Activated T-cell treated with anti-CD3 and anti-CD28 coated beads for 4 hours (primary cell): ENCODE results near the gene PPIP5K1.
"Not testable (repeated sequence)": the region's sequence is repeated elsewhere in the genome, so short reads cannot be mapped to it uniquely, and the experiment has no call there.

Experiments
- DNase-seq: peaks from one replicate; pipeline ENCODE4 v3.0.0-alpha.2; 2020

Gene PPIP5K1

DNA sequence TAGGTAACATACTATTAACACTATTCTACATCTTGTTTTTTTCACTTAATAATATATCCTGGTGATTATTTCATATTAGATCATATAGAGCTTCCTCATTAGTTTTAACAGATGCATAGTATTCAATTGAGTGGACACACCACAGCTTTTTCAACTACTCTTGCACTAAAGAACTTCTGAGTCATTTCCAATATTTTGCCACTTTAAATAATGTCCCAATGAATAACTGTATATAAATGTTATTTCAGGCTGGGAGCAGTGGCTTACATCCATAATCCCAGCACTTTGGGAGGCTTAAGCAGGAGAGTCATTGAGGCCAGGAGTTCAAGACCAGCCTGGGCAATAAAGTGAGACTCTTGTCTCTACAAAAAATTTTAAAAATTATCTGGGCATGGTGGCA, 45.7 kb downstream of the PPIP5K1 start:
- no peak for DNase-seq

DNA sequence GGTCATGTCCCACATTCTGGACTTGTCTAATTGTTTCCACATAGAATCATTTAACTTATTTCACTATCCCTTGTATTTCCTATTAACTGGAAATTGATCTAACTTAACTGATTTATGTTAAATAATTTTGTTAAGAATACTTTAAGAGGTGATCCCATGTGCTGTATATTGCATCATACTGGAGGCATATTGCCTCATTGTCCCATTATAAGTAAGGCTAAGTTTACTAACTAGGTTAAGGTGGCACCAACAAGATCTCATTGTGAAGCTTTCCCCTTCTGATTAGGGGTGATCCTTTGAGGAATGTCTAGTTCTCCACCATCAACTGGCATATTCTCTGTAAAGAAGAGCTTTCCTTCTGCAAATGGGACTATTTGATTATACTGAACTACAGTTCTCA, 48.2 kb downstream of the PPIP5K1 start:
- DNase-seq, result no peak

DNA sequence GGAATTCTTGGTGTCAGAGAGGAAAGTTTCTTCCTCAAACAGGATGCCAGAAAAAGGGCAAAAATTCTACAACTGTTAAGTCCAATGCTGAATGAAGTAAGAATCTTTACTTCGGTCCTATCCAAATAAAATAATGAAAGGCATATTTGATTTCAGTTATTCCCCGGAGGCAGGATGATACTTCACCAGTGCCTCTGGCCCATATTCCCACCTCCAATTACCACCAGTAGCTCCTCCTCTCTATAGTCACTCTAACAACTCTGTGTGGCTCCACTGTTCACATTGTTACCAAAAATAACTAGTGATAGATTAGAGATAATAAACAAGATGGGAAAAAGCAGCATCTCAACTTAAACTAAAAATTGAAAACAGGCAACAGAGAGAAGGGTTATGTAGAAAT, 51.9 kb downstream of the PPIP5K1 start:
- DNase-seq, result no peak

DNA sequence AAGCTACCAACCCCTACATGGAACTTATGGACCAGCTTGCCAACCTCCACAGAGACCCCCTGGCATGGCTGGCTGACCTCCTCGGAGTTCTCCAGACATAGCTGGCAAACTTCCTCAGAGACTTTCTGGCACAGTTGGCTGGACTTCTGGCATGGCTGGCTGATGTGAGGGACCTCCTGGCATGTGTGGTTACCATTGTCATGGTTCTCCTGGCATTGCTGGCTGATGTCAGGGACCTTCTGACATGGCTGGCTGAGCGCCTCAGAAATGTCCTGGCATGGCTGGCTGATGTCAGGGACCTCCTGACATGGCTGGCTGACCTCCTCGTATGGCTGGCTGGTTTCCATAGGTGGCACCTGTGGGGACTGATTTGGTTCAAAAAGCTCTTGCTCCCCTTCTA, 55.1 kb downstream of the PPIP5K1 start:
- DNase-seq, result no peak

DNA sequence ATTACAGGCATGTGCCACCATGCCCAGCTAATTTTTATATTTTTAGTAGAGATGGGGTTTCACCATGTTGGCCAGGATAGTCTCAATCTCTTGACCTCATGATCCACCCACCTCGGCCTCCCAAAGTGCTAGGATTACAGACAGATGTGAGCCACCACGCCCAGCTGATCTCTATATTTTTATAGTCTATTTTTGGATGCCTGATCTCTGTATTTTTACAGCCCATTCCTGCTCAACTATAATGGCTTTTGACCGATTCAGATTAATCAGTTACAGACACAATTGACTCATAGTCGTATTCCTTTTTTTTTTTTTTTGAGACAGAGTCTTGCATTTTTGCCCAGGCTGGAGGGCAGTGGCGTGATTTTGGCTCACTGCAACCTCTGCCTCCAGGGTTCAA, 57.2 kb downstream of the PPIP5K1 start:
- DNase-seq, result not testable (repeated sequence)

DNA sequence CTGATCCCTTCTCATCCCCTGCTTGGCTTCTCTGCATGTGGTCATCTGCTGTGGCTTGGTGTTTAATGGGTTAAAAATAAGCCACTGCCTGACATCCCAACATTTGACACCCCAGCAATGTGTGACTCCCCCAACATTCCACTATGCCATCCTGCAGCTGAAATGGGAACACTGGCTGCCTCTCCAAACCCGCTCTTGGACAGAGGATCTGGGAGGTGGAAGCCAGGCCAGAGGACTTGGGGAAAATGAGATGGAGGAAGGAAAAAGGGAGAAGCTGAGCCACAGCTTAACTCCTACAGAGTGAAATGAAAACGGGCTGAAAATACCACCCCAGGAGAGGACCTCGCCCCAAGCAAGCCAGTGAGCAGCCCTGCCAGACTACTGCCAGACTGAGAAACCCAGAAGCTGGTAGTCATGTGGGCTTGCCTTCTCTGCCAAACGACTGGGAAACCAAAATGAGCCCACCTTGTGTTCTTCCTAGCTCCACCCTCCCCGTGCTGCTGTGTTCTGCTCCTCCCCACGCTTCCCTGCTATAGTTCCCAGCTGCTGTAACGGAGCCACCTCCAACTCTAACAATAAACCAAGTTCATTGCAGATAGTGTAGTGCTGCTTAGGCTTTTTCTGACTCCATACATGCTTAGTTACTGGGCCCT, 58.9 kb downstream of the PPIP5K1 start:
- no peak for DNase-seq

DNA sequence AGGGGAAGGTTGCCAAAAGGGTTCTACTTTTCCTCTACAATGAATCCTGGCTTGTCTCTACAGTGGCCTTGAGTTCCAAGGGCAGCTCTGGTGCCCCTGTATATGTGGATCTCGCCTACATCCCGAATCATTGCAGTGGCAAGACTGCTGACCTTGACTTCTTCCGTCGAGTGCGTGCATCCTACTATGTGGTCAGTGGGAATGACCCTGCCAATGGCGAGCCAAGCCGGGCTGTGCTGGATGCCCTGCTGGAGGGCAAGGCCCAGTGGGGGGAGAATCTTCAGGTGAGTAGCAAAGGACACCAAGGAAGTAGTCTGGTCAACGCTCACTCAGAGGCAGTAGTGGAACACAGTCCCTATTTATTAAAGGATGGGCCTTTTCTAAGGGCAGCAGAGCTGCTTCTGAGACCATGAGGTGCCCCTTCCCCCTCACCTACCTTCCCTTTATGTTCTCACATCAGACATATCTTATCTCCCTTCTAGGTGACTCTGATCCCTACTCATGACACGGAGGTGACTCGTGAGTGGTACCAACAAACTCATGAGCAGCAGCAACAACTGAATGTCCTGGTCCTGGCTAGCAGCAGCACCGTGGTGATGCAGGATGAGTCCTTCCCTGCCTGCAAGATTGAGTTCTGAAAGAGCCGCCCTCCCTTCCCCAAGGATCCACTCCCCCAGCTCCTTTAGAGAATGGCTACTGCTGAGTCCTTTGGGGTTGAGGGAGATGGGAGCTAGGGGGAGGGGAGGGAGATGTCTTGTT, 60.2 kb downstream of the PPIP5K1 start:
- DNase-seq, result no peak

DNA sequence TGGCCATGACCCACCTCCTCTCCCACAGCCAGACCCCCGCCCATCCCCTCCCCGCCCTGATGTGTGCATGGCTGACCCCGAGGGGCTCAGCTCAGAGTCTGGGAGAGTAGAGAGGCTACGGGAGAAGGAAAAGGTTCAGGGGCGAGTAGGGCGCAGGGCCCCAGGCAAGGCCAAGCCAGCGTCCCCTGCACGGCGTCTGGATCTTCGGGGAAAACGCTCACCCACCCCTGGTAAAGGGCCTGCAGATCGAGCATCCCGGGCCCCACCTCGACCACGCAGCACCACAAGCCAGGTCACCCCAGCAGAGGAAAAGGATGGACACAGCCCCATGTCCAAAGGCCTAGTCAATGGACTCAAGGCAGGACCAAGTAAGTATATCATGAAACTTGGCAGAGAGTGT, 60.9 kb downstream of the PPIP5K1 start:
- DNase-seq, result no peak

DNA sequence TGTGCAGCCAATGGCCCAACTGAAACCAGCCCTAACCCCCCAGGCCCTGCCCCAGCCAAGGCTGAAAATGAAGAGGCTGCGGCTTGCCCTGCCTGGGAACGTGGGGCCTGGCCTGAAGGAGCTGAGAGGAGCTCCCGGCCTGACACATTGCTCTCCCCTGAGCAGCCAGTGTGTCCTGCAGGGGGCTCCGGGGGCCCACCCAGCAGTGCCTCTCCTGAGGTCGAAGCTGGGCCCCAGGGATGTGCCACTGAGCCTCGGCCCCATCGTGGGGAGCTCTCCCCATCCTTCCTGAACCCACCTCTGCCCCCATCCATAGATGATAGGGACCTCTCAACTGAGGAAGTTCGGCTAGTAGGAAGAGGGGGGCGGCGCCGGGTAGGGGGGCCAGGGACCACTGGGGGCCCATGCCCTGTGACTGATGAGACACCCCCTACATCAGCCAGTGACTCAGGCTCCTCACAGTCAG, 61.4 kb downstream of the PPIP5K1 start:
- no peak for DNase-seq

DNA sequence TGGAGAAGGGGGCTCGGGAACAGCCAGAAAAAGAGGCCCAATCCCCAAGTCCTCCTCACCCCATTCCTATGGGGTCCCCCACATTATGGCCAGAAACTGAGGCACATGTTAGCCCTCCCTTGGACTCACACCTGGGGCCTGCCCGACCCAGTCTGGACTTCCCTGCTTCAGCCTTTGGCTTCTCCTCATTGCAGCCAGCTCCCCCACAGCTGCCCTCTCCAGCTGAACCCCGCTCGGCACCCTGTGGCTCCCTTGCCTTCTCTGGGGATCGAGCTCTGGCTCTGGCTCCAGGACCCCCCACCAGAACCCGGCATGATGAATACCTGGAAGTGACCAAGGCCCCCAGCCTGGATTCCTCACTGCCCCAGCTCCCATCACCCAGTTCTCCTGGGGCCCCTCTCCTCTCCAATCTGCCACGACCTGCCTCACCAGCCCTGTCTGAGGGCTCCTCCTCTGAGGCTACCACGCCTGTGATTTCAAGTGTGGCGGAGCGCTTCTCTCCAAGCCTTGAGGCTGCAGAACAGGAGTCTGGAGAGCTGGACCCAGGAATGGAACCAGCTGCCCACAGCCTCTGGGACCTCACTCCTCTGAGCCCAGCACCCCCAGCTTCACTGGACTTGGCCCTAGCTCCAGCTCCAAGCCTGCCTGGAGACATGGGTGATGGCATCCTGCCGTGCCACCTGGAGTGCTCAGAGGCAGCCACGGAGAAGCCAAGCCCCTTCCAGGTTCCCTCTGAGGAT, 62.0 kb downstream of the PPIP5K1 start:
- DNase-seq, result no peak

DNA sequence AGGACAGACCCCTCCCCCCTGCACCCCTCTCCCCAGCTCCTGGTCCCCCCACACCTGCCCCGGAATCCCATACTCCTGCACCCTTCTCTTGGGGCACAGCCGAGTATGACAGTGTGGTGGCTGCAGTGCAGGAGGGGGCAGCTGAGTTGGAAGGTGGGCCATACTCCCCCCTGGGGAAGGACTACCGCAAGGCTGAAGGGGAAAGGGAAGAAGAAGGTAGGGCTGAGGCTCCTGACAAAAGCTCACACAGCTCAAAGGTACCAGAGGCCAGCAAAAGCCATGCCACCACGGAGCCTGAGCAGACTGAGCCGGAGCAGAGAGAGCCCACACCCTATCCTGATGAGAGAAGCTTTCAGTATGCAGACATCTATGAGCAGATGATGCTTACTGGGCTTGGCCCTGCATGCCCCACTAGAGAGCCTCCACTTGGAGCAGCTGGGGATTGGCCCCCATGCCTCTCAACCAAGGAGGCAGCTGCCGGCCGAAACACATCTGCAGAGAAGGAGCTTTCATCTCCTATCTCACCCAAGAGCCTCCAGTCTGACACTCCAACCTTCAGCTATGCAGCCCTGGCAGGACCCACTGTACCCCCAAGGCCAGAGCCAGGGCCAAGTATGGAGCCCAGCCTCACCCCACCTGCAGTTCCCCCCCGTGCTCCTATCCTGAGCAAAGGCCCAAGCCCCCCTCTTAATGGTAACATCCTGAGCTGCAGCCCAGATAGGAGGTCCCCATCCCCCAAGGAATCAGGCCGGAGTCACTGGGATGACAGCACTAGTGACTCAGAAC, 62.8 kb downstream of the PPIP5K1 start:
- DNase-seq, result no peak

DNA sequence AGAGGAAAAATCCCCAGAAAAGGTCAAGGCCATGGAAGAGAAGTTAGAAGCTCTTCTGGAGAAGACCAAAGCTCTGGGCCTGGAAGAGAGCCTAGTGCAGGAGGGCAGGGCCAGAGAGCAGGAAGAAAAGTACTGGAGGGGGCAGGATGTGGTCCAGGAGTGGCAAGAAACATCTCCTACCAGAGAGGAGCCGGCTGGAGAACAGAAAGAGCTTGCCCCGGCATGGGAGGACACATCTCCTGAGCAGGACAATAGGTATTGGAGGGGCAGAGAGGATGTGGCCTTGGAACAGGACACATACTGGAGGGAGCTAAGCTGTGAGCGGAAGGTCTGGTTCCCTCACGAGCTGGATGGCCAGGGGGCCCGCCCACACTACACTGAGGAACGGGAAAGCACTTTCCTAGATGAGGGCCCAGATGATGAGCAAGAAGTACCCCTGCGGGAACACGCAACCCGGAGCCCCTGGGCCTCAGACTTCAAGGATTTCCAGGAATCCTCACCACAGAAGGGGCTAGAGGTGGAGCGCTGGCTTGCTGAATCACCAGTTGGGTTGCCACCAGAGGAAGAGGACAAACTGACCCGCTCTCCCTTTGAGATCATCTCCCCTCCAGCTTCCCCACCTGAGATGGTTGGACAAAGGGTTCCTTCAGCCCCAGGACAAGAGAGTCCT, 63.6 kb downstream of the PPIP5K1 start:
- DNase-seq, result no peak

DNA sequence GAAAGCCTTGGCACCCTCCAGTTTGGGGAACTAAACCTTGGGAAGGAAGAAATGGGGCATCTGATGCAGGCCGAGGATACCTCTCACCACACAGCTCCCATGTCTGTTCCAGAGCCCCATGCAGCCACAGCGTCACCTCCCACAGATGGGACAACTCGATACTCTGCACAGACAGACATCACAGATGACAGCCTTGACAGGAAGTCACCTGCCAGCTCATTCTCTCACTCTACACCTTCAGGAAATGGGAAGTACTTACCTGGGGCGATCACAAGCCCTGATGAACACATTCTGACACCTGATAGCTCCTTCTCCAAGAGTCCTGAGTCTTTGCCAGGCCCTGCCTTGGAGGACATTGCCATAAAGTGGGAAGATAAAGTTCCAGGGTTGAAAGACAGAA, 64.9 kb downstream of the PPIP5K1 start:
- no peak for DNase-seq

DNA sequence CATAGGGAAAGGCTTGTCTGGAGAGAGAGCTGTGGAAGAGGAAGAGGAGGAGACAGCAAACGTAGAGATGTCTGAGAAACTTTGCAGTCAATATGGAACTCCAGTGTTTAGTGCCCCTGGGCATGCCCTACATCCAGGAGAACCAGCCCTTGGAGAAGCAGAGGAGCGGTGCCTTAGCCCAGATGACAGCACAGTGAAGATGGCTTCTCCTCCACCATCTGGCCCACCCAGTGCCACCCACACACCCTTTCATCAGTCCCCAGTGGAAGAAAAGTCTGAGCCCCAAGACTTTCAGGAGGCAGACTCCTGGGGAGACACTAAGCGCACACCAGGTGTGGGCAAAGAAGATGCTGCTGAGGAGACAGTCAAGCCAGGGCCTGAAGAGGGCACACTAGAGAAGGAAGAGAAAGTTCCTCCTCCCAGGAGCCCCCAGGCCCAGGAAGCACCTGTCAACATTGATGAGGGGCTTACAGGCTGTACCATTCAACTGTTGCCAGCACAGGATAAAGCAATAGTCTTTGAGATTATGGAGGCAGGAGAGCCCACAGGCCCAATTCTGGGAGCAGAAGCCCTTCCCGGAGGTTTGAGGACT, 65.7 kb downstream of the PPIP5K1 start:
- no peak for DNase-seq

DNA sequence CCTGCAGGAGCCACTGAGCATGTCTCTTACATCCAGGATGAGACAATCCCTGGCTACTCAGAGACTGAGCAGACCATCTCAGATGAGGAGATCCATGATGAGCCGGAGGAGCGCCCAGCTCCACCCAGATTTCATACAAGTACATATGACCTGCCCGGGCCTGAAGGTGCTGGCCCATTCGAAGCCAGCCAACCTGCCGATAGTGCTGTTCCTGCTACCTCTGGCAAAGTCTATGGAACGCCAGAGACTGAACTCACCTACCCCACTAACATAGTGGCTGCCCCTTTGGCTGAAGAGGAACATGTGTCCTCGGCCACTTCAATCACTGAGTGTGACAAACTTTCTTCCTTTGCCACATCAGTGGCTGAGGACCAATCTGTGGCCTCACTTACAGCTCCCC, 66.4 kb downstream of the PPIP5K1 start:
- DNase-seq, result no peak

DNA sequence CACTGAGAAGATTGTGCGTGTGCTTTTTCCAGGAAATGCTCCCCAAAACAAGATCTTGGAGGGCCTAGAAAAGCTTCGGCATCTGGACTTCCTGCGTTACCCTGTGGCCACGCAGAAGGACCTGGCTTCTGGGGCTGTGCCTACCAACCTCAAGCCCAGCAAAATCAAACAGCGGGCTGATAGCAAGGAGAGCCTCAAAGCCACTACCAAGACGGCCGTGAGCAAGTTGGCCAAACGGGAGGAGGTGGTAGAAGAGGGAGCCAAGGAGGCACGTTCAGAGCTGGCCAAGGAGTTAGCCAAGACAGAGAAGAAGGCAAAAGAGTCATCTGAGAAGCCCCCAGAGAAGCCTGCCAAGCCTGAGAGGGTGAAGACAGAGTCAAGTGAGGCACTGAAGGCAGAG, 67.8 kb downstream of the PPIP5K1 start:
- DNase-seq, result no peak

DNA sequence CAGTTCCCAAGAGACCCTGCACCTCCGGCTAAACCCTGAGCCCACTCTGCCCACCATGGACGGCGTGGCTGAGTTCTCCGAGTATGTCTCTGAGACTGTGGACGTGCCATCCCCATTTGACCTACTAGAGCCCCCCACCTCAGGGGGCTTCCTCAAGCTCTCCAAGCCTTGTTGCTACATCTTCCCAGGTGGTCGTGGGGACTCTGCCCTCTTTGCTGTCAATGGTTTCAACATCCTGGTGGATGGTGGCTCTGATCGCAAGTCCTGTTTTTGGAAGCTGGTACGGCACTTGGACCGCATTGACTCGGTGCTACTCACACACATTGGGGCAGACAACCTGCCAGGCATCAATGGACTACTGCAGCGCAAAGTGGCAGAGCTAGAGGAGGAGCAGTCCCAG, 68.6 kb downstream of the PPIP5K1 start:
- no peak for DNase-seq

DNA sequence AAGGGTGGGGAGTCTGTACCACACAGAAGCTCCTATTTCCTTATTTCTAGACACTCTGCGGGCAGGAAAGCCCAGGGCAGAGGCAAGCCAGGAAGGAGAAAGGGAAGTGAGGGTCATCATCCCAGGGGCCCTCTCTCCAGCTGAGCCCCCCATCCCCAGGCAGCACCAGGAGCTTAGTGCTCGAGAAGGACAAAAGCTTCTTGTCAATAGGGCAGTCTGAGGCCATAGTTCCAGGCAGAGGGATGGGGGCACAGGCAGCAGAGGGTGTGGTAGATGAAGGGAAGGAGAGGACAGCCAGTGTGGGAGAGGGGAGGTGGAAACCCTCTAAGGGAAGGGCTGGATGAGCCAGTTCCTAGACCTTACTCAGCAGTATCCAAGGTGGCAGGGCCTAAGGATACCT, 69.9 kb downstream of the PPIP5K1 start:
- DNase-seq, result no peak

DNA sequence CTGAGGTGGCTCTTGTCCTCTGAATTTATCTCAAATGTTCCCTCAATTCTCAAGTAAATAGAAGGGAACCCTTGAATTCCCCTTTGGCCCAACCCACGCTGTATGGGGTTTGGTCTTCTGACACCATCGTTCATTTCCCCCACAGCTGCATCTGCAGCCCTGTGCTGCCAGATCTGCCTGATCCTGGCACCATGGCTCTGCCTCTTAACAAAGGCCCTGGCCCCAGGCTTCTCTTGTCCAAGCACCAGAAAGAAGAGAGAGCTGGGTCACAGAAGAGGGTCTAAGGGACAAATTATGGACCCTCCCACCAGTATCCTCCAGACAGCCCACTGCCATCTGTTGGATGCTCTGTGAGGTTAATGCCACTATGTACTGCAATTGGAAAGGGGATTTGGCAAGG, 70.8 kb downstream of the PPIP5K1 start:
- no peak for DNase-seq

DNA sequence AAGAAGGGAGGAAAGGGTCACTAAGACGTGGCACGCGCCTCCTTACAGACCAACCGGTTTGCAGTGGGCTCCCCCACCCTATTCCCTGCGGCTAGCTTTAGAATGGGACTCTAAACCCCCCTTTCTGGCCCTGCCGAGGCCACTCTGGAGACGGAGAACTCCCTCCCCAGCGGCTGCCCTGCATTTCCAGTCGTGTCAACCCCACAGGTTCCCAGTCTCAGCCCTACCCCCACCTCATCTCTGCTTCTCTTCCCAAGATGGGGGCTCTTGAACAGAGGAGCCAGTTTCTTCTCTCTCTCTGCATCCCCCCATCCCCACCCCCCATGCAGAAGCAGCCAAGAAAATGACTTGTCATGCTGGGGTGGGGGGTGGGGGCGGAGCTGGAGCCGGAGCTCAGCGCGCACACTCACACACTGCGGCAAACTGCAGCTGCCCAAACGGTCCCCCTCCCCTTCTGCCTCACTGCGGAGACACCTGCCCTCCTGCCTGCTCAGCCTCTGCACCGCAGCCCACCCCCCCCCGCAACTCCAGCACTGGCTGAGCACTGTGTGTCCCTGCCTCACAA, 71.7 kb downstream of the PPIP5K1 start:
- no peak for DNase-seq

DNA sequence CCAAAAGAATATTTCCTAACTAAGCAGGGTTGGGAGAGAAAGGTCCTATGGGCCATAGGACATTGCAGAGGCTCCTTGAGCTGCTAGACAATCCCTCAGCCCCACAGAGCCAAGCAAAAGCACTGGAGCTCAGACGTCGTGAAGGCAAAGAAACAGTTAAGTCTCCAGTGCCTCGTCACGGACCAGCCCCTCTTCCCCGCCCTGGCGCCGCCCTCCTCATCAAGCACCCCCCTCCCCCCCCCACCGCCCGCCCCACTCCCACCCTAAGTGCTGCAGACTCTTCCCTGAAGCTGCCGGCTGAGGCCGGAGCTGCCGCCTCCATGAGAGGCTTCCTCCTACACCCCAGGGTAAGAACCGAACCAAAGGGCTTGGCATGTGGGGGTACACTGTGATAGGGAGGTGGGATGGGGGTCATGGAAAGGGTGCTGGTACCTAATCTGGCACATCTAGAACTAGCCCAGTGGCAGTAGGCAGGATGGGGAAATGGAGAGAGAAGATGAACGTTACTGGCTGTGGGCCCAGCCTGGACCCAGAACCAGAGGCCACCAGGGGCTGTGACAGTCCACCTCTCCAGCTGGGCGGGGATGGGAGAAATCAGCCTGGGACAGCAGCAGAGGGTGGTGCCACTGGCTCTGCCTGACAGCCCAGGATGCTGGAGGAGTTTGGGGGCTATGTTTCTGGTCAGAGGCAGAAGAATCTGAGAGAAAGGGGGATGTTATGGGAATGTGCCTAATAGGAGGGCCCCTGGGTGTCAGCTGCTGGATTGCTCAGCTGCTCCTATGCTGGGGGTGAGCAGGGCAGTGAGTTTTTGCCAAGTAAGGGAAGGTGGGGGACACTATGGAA, 72.4 kb downstream of the PPIP5K1 start, which contains the start of gene MAP1A:
Gene MAP1A, plus strand, starts transcription at position 255 of the 843 bp plus-strand sequence. CDS start 3,866 bp downstream, outside the sequence.
- DNase-seq, result no peak
